Retinal pigment epithelial cell (primary cell): ENCODE results near the gene DTD1.

Experiments used
- DNase-seq: peaks from one replicate; pipeline ENCODE4 v3.0.0-alpha.2; 2010; ENCODE audit warnings: low read depth
- H3K4me3 ChIP-seq: 2 replicates; pipeline ENCODE4 v1.5.1; 2011; ENCODE audit warnings: mild to moderate bottlenecking, low read length, control low read depth, moderate library complexity
- CTCF ChIP-seq: conservative IDR thresholded peaks from 2 replicates; pipeline ENCODE4 v1.5.1; 2011; ENCODE audit warnings: low read depth, low read length, control low read depth, inconsistent platforms

The DTD1 gene

GRCh38 chr20:18728870-18729224 is 141.0 kb downstream of the DTD1 start:
- no peak for DNase-seq
- TF ChIP-seq CTCF, result no peak
- no peak overlapping the region for H3K4me3 ChIP-seq

- DNase-seq, result no peak
- TF ChIP-seq CTCF, result no peak
- no peak overlapping the region for H3K4me3 ChIP-seq
Measured at GRCh38 chr20:18729231-18729825, 141.5 kb downstream of the DTD1 start.

- no peak overlapping the region for H3K4me3 ChIP-seq
- TF ChIP-seq CTCF, result no peak
- DNase-seq, result no peak
Measured at GRCh38 chr20:18731940-18732339, 144.1 kb downstream of the DTD1 start.

DNA sequence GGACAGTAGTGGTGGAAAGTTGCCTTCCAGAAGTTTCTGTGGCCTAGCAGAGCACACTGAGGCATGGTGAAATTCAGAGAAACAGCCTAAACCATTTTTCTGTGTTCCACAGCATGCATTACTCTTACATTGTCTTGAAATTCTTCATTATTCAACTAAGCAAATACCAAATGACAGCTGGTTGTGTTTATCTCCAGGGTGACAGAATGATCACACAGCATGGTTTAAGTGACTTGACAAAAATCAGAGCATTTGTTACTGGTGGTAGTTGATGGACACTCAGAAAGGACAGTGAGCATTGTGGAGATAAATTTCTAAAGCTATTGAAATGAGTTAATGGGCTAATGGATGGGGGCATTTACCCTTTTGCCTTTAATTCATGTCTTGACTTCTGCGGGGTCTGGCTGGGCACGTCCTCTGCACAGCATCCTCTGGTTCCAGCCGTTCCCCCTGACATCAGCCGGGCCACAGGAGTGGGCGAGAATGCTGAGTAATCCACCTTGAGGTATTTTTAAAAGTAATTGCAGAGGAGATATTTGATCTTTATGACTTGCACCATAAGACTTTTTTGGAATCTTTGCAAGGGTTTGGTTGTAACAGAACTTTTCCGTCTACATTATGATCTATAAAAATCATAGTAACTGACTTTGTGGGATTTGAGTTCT is 146.8 kb downstream of the DTD1 start:
- no peak for TF ChIP-seq CTCF
- H3K4me3 ChIP-seq, result no peak overlapping the region
- DNase-seq, result no peak

GRCh38 chr20:18737140-18737539 is 149.3 kb downstream of the DTD1 start:
- no peak for DNase-seq
- TF ChIP-seq CTCF, result no peak
- no peak overlapping the region for H3K4me3 ChIP-seq

DNA sequence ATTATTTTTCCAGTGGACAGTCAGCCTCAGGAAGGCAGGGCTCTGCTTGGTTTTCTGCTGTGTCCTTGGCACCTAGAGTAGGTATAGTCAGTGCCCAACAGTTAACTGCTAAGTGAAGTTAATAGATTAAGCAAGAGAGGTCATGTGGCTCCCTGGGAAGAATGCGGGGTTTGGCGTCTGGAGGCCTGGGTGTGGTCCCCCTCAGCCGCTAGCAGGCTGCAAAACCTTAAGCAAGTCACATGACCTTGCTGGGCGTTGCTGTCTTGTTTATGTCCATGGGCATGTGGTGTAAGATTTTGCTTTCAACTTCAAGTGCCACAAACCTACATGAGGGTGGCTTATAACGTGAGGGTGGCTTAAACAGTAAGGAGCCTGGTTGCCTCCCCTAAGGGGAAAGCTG is 150.2 kb downstream of the DTD1 start:
- DNase-seq, result no peak
- no peak for TF ChIP-seq CTCF

GRCh38 chr20:18738888-18739287 is 151.0 kb downstream of the DTD1 start:
- DNase-seq, result no peak
- H3K4me3 ChIP-seq, result no peak overlapping the region
- TF ChIP-seq CTCF, result no peak

More for the DNA sequence above, 150.2 kb downstream of the DTD1 start:
- no peak overlapping the region for H3K4me3 ChIP-seq
